SK-N-MC (cell line): ENCODE data around the gene COLGALT1.

Experiments used
- DNase-seq: peaks from one replicate; pipeline ENCODE4 v3.0.0-alpha.2; 2011; ENCODE audit warnings: low read depth, low spot score
- H3K27ac ChIP-seq: fragments of 200-600 bp; sonication (generic); 2 replicates; pipeline ENCODE4 v1.5.1; 2016; ENCODE audit warnings: mixed run types
- H3K36me3 ChIP-seq: fragments of 200-600 bp; sonication (generic); 2 replicates; pipeline ENCODE4 v1.6.1; 2017; ENCODE audit warnings: antibody characterized with exemption, low read length, mixed read lengths; ENCODE audit not compliant: insufficient read depth
- H3K4me3 ChIP-seq: fragments of 200-600 bp; sonication (generic); 2 replicates; pipeline ENCODE4 v1.5.1; 2016
- H3K9ac ChIP-seq: fragments of 200-600 bp; sonication (generic); 2 replicates; pipeline ENCODE4 v1.8.0; 2017; ENCODE audit warnings: mixed run types, mixed read lengths; ENCODE audit not compliant: insufficient read length
- H3K9me3 ChIP-seq: fragments of 200-600 bp; sonication (generic); 2 replicates; pipeline ENCODE4 v1.6.1; 2017; ENCODE audit warnings: low read depth, mild to moderate bottlenecking, antibody characterized with exemption, low read length, moderate library complexity, mixed read lengths
- EZH2 ChIP-seq: fragments of 200-600 bp; sonication (generic); IDR thresholded peaks from one replicate; pipeline ENCODE4 v1.6.1; 2017; ENCODE audit warnings: antibody characterized with exemption
- FOXP2 ChIP-seq: optimal IDR thresholded peaks from 2 replicates; pipeline ENCODE3; 2011; ENCODE audit warnings: mild to moderate bottlenecking, moderate library complexity; ENCODE audit not compliant: insufficient read depth; ENCODE audit errors: extremely low read length, control extremely low read depth
- POLR2AphosphoS5 ChIP-seq: IDR thresholded peaks from 2 replicates; pipeline ENCODE4 v1.6.1; 2012; ENCODE audit warnings: mild to moderate bottlenecking, low read depth, low read length, borderline replicate concordance

COLGALT1 gene

DNA sequence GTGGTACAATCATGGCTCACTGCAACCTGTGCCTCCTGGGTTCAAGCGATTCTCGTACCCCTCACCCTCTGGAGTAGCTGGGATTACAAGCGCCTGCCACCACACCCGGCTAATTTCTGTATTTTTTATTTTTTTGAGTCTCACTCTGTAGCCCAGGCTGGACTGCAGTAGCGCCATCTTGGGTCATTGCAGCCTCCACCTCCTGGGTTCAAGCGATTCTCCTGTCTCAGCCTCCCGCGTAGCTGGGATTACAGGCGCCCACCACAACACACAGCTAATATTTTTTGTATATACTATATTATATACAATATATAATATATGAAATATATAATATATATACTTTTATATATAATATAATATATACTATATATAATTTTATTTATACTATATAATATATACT, 52.5 kb downstream of the COLGALT1 start:
- no peak for DNase-seq
- Histone ChIP-seq H3K27ac (no peak overlapping the region), H3K4me3 (no peak overlapping the region), H3K9me3 (no peaks in the 10 kb centered on the region), H3K9ac (no peak overlapping the region), H3K36me3 (no peaks in the 10 kb centered on the region)
- TF ChIP-seq EZH2 (no peak), POLR2AphosphoS5 (no peak), FOXP2 (no peak)

DNA sequence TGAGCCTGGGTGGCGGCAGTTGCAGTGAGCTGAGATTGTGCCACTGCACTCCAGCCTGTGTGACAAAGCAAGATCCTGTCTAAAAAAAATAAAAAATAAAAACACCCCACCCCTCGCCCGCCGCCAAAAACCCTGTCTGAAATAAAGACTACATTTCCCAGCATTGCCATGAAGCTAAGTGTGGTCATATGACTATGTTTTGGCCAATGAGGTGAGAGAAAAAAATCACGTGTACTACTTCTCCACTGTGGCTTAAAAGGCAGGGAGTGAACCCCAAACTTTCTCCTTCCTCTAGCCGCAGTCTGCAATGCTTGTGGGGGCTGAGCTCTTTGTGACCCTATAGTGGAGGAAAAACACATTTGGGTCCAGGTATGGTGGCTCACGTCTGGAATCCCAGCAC, 54.9 kb downstream of the COLGALT1 start:
- Histone ChIP-seq H3K4me3 (no peak overlapping the region), H3K9me3 (no peaks in the 10 kb centered on the region), H3K27ac (no peak overlapping the region), H3K36me3 (no peaks in the 10 kb centered on the region), H3K9ac (no peak overlapping the region)
- TF ChIP-seq EZH2 (no peak), POLR2AphosphoS5 (no peak), FOXP2 (no peak)
- DNase-seq = no peak

DNA sequence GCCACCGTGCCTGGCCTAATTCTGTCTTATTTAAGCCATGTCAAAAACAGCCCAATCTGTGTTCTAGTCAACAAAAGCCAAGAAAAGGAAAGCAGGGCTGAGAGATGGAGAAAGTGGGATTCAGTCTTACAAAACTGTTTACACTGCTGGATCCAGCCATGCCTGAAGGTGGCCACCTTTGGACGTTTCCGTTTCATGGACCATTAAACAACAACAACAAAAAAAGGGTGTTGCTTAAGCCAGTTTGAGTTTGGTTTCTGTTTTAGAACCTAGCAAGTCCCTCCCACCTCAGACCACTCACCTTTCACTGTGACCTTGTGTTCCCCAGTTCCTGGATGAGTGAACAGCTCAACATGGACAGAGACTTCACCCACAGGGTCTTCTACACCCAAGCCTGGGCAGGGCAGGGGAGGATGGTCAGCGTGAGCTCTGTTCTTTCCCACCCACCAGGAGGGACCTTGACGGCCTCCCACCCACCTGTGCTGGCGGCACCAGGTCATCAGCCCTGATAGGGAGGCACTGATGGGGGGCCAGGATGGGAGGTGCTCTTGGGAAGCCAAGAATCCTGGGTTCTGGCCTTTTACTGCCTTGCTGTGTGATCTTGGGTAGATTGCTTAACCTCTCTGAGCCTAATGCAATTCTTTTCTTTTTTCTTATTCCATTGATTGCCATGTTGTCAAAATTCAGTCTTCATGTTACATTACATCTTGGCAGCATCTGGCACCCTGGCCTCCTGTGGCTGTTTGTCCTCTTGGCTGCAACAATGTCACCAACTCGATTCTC, 56.2 kb downstream of the COLGALT1 start:
- DNase-seq = no peak
- TF ChIP-seq EZH2 (no peak), FOXP2 (no peak), POLR2AphosphoS5 (no peak)
- Histone ChIP-seq H3K9ac (no peak overlapping the region), H3K36me3 (no peaks in the 10 kb centered on the region), H3K4me3 (no peak overlapping the region), H3K9me3 (no peaks in the 10 kb centered on the region), H3K27ac (no peak overlapping the region)

DNA sequence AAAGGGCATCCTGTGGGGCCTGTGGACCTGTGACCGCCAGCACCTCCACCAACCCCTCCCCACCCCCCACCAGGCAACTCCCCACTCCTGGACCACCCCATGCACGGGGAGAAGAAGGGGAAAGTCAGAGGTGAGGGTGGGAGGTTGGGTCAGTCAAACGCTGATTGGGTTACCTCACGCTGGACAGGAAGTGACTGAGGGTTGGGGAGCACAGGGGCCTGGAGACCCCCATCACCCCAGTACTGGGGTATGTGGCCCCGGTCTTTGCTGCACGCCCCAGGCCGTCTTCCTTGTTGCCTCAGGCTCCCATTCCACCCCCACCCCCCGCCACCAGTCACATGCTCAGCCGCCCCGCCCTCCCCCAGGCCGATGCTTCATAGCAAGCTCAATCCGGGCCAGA, 59.0 kb downstream of the COLGALT1 start:
- Histone ChIP-seq H3K9me3 (no peaks in the 10 kb centered on the region), H3K9ac (no peak overlapping the region), H3K36me3 (no peaks in the 10 kb centered on the region), H3K27ac (no peak overlapping the region), H3K4me3 (no peak overlapping the region)
- no peak for DNase-seq
- TF ChIP-seq EZH2 (no peak), POLR2AphosphoS5 (no peak), FOXP2 (no peak)

DNA sequence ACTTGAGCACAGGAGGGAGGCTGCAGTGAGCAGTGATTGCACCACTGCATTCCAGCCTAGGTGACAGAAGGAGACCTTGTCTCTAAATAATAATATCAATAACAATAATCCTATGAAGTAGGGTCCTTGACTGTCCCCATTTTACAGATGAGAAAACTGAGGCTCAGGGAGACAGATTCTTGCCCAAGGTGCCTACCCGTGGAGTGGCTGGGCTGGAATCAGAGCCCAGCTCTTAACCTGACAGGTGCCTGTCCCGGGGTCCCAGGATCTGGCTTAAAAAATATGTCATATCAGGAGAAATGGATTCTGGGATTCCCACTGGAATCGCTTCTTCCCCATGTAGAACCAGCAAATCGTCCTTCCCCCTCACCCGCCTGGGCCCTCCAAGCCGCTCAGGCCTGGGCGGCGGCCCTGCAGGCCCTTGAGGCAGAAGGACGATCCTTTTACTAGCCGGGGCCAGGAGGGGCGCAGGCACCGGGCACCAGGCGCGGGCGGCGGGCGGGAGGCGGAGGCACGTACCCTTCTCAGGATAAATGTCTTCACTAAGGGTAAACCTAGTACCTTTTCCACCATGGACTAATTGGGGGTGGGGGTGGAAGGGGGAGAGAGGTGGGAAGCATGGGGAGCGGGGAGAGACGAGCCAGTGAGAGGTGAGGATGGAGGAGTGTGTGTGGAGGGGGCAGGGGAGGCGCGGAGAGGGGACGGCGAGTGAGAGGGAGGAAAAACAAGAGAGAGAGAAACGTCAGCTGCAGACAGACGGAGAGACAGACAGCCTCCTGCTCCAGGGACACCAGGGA, 60.6 kb downstream of the COLGALT1 start:
- peak overlapping the region; percentile 45 for H3K4me3 ChIP-seq
- H3K9me3 ChIP-seq = no peaks in the 10 kb centered on the region
- no peak for DNase-seq
- H3K9ac ChIP-seq = no peak overlapping the region
- H3K27ac ChIP-seq = no peak overlapping the region
- TF ChIP-seq EZH2 = no peak
- no peak for TF ChIP-seq POLR2AphosphoS5
- no peak for TF ChIP-seq FOXP2
- no peaks in the 10 kb centered on the region for H3K36me3 ChIP-seq

DNA sequence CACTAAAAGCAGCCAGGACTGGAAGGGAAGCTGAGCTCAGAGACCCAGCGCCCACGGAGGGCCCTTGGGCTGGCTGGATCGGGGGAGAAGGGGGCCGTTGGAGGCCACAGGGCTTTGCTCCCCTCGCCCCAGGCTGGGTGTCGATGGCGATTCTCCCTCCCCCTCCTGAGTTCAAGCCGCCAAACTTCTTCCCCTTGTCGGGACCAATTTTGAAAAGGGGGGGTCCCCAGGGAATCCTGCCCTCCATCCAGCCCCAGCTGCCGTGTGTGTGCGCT, 61.2 kb downstream of the COLGALT1 start:
- DNase-seq = no peak
- TF ChIP-seq EZH2 (no peak), FOXP2 (no peak), POLR2AphosphoS5 (no peak)
- Histone ChIP-seq H3K27ac (no peak overlapping the region), H3K4me3 (peak overlapping the region; percentile 45), H3K9ac (no peak overlapping the region), H3K9me3 (no peaks in the 10 kb centered on the region), H3K36me3 (no peaks in the 10 kb centered on the region)

DNA sequence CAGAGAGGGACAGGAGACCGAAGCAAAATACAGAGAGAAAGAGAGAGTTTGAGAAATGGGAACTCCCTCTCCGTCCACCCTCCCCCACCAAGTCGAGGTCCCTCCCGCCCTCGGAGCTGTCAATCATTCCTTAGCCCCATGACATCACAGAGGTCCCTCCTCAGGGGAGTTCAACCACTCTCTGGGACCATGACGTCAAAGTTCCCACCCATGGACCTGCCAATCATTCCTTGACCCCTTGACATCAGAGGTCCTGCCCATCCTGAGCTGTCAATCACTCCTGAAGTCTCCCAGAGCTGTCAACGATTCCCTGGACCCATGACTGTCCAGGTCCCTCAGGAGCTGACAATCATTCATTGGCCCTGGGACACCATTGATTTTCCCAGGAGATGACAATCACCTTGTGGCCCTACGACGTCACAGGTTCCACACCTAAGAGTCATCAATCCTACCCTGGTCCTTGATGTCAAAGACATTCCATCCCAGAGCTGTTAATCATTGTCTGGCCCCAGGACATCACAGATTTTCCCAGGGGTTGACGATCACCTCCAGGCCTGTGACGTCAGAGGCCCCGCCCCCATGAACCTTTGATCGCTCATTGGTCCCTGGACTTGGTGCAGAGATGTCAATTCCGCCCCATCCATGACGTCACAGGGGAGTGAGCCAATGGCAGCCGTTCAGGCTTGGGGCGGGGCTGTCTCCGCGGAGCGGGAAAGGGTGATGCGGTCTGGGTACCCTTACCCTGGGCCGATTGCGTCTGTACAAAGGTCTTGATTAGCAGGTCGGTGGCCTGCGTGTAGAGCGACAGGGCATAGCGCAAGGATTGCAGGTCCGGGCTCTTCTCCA, 61.7 kb downstream of the COLGALT1 start:
- no peak for TF ChIP-seq POLR2AphosphoS5
- TF ChIP-seq EZH2 = no peak
- no peak for TF ChIP-seq FOXP2
- H3K27ac ChIP-seq = no peak overlapping the region
- no peak overlapping the region for H3K9ac ChIP-seq
- peak overlapping the region; percentile 45; the same call in 1 of the 2 replicates for H3K4me3 ChIP-seq
- no peaks in the 10 kb centered on the region for H3K36me3 ChIP-seq
- no peaks in the 10 kb centered on the region for H3K9me3 ChIP-seq
- DNase-seq = no peak

DNA sequence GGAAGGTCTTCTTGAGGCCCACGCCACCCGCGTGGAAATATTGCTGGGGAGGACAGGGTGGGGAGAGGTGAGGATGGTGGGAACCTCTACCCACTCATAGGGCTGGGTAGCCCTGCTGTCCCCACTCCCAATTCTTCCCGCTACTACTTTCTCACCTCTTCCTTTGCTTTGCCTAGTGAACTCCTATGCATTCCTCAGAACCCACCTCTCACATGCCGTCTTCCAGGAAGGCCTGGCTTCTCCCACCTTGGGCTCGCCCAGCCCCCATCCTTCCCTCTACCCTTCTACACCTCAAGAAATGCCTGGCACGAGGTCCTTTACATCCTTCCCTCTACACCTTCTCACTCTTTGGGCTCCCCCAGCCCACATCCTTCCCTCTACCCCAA, 62.4 kb downstream of the COLGALT1 start:
- no peak overlapping the region for H3K27ac ChIP-seq
- no peaks in the 10 kb centered on the region for H3K36me3 ChIP-seq
- DNase-seq = no peak
- H3K4me3 ChIP-seq = no peak overlapping the region
- no peaks in the 10 kb centered on the region for H3K9me3 ChIP-seq
- no peak overlapping the region for H3K9ac ChIP-seq
- TF ChIP-seq POLR2AphosphoS5 (no peak), EZH2 (no peak), FOXP2 (no peak)
